Measurements from ENCODE around the gene ANGPTL7.
"Not testable (repeated sequence)": the region's sequence is repeated elsewhere in the genome, so short reads cannot be mapped to it uniquely, and the experiment has no call there.

Gene ANGPTL7, protein sequence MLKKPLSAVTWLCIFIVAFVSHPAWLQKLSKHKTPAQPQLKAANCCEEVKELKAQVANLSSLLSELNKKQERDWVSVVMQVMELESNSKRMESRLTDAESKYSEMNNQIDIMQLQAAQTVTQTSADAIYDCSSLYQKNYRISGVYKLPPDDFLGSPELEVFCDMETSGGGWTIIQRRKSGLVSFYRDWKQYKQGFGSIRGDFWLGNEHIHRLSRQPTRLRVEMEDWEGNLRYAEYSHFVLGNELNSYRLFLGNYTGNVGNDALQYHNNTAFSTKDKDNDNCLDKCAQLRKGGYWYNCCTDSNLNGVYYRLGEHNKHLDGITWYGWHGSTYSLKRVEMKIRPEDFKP

DNA sequence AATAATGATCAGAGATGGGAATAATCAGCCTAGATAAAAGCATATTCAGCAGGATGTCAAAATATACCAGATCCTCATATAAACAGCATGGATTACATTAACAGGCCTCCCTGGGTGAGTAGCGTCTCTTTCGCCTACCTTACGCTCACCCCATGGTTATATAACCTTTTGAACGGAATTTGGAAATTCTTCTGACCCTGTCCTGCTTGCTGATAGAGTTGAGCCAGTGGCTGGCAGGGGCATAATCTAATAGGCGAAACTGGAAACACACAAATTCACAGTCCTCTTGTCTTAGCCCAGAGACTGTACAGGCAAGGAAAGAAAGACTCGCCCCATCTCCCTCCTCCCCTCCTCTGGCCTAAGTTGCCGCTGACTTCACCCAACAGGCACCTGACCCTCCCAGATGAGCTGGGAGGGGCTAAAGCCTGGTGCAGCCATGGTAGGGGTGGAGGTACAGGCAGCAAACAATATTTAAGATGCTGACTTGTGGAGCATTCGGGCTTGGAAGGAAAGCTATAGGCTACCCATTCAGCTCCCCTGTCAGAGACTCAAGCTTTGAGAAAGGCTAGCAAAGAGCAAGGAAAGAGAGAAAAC is at the start of gene ANGPTL7:
TSS of gene ANGPTL7 (plus strand) at position 498 of the 594 bp plus-strand sequence. CDS start 225 bp downstream, outside the sequence.
- DNase-seq = no peak

DNA sequence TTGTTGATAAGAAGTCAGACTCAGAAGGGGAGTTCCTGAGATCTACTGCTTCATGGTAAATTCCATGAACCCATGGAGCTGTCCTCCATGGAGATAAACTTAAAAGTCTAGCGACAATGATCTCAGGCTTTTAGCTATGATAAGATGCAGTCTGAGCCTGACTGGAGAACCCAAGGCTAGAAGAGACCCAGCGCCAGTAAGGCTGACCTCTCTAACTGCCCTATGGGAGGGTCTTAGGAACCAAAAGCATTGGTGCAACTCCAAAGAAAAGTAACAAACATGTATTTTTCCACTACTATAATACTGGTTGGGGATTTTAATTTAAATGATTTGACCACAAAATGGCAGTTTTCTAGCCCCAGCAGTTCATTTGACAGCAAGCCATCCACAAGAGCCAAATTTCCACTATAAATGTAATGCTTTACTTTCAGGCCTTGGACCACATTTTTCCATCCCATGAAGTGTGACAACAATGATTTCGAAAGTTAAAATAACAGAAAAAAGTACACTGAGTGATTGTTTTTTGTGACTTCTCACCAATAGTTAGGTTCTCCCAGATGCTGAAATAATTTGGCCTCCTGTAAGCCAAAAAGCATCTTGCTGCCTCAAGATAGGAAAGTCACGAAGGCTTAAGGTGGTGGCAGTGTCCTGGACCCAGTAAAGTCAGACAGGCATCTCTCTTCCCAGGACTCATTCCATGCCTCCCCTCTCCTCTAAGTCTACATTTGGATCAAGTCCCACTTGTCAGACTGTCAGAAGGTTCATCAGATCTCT is 46.4 kb upstream of the ANGPTL7 start:
- DNase-seq = no peak

DNA sequence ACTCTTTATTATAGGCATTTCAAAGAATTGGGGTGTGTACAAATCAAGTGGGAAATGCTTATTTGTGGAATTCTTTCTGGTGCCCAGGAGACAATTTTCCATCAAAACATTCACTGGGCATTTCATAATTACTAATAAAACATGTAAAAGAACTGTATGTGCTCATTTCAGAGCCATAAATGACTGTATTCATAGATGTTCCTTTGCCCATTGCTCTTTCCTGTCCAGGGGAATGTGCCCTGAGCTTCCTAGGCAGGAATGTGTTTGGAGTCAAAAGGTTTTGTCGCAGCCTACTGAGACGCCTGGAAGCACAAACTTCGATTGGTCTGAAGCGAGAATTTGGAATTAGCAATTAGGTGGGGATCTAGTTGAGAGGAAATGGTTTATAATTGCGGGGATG is 45.8 kb upstream of the ANGPTL7 start:
- no peak for DNase-seq

DNA sequence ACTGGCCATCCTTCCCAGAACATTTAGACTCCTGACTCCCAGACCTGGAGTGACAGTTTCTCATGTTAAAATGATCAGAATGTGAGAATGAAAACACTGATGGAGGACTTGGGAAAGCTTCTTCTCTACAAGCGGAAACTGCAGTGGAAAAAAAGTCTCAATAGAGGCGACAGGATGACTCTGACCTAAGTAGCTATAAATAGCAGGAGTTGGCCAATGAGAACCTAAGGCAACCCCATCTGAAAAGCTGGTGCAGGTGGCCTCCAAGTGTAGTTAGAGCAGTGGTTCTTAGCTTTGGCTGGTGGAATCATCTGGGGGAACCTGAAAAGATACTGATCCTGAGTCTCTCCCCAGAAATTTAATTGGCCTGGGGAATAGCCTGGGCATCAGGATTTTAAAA is 45.2 kb upstream of the ANGPTL7 start:
- no peak for DNase-seq

DNA sequence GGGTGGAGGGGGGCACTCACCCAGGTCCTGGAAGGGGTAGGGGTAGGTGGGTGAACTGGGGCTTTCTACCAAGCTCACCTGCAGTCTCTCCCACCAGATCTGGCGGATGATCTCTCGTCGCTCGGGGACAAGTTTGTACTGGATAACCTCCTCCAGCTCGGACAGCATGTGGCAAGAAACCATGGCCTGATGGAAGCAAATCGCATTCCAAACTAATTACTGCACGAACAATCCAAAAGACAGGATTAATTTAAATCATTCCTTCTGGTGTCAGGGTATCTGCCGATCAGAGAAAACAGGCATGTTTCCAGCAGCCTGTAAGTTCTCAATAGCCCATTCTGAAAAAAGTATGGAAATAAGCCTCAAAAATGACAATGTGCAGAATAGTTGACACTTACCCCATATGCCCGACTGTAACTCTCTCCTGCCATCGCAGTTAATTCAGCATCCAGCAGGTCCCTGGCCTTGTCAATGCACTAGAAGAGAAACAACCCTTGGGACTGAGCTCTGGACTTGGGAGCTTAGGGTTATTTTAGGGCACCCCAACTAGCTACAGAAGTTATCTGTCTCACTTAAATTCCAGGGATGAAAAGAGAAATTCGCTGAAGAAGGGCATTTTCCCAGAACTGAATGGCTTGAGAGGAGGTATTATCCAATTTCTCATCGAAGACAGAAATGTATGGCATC is 44.4 kb upstream of the ANGPTL7 start:
- DNase-seq = no peak

DNA sequence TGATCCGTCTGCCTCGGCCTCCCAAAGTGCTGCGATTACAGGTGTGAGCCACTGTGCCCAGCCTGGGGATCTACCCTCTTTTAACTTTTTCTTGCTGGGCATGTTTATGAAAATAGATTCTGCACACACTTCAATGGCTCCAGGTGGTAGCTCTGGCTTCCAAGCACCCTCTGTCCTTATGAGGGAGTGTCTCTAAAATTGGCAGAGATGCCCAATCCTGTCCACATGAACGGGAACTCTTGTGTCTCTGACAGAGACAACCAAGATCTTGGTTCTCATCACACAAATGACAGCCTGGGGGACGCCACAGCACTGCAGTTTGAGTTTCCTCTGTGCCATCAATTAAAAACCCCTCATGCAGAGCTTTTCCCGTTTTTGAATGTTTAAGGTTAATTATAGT is 43.4 kb upstream of the ANGPTL7 start:
- no peak for DNase-seq

DNA sequence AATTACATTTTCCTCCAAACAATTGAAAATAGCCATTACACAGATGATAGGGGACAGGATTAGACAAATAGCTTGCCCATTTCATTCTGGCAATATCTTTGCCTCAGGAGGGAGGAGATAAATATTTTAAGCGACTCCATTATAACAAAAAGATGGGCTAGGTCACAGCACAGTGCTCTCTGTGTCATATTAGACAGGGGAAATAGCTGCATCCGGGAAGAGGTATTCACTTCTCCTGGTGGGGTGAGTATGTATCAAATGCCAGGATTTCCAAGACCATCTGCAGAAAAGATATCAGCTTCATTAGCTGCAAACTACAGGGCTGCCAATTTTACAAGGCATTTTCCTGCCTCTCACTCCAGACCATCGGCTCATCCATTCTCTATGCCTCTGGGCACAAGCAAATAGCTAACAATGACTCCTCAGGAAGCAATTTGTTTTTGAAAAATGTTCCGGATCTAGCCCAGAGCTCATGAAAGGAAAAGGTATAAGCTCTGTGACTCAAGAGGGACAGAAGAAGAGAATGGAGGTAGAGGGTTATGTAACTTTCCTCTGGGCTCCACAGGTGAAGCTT is 41.9 kb upstream of the ANGPTL7 start:
- no peak for DNase-seq

DNA sequence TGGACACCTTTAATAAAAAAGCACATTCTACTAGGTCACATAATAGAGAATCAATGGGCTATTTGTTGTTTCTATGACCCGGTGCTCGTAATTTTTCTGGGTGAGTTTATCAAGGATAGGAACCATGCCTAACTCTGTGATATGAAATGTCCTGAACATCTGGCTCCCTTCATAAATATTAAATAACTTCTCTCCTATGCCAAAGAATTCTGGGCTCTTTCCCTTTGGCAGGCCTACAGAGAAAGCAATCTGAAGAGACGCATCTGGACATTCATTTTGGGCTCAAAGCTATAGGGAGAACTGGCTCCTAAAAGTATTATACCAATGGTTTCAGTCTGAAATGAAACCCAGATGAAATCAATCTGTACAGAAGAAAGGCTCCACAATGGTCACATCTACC is 38.8 kb upstream of the ANGPTL7 start:
- DNase-seq = no peak

DNA sequence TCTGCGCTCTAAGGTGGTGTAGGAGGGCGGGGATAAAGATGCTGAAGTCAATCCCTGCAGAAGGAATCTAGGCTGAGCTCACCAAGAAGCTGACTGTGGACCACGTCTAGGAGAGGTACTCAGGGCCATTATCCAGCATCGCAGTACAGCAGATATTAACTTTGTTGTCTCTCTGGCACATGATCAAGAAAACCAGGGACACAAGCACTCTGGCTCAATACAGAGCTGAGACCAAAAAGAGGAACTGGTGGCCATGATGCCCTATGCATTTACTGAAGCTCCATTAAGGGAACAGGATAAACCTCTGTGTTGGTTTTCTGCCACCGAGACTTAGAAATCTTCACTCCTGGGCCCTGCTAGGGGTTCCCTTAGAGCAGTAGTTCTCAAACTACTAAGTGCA is 38.0 kb upstream of the ANGPTL7 start:
- no peak for DNase-seq

DNA sequence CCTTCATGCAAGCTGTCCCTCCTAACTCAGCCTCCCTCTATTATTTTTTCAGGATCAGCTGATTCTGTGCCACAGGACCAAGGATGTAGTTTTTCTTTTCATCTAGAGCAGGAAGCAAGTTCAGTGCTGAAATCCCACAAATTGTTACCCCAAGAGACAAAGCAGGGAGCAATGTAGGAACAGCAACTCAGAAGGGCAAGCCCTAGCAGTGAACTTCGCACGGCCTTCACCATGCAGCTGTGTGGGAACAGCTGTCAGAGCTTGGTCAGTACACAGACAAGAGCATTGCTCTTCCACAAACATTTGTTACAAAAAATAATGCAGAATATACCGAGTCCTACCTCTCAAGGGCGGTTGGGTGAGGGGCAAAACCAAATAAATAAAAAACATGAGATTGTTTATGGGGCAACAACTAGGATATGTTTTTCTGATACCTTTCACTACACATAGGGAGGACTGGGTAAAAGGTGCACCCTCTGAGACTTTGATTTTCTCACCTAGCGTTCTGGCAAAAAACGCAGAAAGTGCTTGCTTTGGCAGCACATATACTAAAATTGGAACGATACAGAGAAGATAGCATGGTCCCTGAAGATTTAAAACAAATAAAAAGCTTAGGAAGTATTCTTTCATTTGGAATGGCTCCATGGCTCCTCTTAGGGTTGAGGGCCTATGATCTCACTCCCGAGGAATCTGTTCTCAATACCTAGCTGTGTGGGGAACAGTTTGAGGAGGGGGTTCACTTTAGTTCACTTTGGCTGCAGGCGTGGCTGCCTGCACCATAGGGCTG is 37.1 kb upstream of the ANGPTL7 start:
- DNase-seq = no peak

DNA sequence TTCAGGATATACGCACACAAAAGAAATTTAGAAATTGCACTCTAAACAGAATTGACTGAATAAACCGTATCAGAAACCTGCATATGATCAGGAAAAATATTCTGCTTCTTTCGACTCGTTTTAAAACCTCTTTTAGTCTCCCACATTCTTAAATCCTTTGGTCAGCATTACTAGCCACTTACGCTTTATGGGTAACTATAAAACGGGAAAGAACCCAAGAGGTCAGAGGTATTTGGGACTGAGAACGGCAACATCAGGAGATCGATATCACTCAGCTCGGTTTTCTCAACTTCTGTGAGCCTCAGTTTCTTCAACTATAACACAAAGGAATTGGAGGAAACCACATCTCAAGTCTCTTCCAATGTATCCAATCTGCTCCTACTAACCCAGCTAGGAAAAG is 36.4 kb upstream of the ANGPTL7 start:
- DNase-seq = no peak

DNA sequence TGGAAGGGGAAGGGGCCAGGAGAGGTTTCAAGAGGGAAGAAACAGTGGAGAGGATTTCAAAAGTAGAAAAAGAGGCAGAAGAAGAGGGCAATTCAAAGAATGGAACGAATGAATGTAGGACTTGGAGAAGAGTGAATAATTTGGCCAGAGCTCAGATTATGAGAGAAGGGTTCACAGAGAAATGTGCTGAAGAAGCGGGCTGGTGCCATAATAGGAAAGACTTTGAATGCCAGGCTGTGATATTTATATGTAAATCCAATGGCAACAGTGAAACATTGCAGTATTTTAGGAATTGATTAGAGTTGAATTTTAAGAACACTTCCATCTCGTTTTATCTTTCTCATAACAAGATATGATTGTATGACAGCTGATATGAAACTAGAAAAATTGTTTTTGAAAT is 36.0 kb upstream of the ANGPTL7 start:
- no peak for DNase-seq

DNA sequence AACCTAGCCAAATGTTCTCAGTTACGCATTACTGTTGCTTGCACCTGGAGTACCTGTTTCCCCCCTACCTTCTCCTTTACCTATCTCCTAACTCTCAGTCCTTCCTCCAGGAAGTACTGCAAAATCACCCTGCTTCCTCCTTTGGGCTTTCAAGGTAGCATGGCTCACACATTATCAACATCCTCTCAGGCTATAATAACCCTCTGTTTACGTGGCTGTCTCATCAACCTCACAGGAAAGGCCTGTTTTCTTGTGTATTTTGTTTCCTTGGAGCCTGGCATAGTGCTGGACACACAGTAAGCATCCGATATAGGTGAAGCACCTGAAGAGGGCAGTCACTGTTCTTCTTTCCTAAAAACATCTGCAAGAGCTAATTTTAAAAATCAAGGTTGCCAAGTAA is 32.7 kb upstream of the ANGPTL7 start:
- DNase-seq = no peak

DNA sequence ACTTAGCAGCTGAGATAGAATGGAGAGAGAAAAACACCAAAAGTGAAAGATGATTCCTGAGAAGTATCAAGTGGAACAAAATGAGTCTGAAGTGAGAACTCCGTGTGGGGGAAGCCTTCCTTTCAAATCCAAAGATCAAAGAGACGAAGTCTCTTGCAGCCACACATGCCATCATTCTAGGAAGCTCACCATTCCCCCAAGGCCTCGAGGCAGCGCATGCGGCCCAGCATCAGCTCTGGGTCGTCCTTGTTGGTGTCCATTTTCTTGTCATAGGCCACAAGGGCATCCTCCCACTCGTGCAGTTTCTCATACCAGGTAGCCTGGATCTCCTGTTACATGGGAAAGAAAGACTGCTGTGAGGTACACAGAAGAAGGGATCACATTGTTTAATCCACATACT is 32.2 kb upstream of the ANGPTL7 start:
- no peak for DNase-seq

DNA sequence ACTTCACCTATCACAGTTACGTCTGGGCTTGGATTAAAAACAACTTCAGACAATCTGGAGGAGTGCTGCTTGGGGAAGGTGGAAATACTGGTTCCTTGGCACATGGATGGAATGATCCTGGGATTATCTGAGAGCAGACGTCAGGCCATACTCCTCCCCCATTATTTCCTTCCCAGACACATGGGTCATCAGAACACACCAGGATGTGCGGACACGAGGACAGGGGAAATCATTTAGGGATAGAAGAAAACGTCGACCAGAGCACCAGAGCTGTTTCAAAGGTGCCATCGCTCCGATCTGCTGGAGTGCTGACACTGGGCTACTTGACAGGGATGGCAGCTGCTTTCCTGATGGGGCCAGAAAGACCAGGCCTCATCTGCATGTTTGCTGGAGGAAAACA is 31.8 kb upstream of the ANGPTL7 start:
- DNase-seq = no peak

DNA sequence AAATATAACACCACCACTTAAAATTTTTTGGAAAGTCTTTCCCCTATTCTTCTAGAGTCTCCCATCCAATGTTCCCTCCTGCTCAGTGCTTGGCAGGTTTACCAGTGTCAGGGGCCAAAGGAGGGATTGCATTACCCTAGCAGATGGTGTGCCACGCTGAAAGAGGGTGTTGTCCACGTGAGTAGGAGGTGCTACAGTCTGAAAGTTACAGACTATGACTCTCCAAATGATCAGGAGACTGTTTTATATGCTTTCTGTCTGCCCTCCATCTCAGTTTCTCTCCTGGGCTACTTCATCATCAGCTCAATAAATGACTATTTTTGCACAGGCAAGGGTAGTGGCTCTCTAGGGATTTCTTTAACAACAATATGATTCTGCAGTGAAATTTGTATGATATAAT is 31.3 kb upstream of the ANGPTL7 start:
- DNase-seq = no peak

DNA sequence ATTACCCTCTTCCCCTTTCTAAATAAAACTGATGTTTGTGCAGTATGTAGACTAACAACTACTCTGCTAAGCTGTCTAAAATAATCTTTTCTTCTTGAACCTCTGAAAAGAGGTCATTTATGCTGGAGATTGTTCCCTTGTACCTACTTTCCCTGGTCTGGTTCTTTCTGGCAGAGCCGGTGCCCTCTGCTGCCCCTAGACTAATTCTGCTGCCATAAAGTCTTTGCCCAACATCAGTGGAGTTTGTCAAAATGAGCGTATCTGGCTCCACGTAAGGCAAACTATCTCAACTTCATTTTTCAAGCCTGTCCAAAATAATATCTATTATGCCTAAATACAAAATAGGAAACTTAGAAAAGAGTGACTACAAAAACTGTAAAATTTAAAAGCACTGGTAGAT is 30.9 kb upstream of the ANGPTL7 start:
- no peak for DNase-seq

DNA sequence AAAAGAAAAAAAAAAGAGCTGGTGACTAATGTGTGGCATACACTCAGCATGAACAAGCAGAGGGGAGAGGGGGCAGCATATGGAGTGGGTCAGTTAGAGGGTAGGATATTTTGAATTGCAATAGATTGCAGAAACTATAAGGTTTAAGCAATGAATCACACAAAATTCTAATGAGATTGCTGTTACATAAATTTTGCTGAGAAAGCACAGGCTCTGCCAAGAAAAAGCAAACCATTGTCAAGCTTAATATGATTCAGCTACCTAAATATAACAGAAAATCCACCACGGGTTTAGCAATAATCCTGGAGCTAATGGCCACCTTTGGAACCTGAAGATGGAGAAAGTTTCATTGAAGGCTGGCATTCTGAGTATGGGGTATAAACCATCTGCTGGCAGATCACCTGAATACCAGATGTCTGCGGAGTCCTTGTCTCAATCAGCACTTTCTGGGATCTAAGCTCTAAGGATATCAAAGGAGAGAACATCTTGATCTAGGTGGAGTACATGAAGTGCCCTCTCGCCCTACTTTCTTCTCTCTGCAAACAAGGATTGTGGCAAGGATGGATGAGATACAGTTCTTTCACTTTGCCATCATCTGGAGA is 30.3 kb upstream of the ANGPTL7 start:
- no peak for DNase-seq

DNA sequence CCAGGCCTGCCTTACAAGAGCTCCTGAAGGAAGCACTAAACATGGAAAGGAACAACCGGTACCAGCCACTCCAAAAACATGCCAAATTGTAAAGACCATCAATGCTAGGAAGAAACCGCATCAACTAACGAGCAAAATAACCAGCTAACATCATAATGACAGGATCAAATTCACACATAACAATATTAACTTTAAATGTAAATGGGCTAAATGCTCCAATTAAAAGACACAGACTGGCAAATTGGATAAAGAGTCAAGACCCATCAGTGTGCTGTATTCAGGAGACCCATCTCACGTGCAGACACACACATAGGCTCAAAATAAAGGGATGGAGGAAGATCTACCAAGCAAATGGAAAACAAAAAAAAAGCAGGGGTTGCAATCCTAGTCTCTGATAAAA is 26.4 kb upstream of the ANGPTL7 start:
- DNase-seq = not testable (repeated sequence)

DNA sequence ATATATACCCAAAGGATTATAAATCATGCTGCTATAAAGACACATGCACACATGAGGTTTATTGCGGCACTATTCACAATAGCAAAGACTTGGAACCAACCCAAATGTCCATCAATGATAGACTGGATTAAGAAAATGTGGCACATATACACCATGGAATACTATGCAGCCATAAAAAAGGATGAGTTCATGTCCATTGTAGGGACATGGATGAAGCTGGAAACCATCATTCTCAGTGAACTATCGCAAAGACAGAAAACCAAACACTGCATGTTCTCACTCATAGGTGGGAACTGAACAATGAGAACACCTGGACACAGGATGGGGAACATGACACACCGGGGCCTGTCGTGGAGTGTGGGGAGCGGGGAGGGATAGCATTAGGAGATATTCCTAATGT is 22.4 kb upstream of the ANGPTL7 start:
- not testable (repeated sequence) for DNase-seq

DNA sequence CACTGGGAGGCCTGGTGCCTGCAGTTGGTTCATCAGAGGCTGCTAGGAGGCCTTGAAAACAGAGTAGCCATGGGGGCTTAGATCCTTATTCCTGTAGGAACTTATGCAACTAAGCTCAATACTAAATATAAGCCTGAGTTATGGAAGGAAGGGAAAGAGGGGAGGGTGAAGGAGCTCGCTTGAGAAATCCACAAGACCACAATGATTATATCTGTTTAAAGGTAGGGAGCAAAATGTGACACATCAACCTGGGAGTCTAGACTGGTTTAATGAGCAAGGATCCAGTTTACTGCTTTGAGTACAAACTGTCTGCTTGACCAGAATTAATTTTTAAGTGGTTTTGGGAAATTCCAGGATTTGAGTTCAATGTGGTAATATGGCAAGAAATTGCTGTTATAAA is 20.4 kb upstream of the ANGPTL7 start:
- no peak for DNase-seq

DNA sequence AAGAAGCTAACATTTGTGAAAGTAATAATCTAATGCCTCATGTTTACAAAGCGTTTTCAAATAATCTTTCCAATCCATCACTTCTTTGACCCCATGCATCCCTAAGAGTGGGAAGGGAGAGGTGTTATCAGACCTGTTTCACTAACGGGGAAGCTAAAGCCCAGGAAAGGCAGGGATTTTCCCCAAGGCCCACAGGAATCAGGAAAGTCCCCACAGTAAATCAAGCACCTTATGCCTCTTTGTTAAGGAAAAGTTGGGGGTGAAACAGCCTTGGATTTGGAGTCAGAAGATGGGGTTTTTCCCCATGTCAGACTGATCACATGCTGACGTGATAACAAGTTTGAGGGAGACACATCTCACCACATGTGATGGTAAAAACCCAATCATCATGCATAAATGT is 20.0 kb upstream of the ANGPTL7 start:
- DNase-seq = no peak
